Fibroblast of skin of back (primary cell): ENCODE measurements around the gene LENG8.
"Not testable (repeated sequence)": the region's sequence is repeated elsewhere in the genome, so short reads cannot be mapped to it uniquely, and the experiment has no call there.

ENCODE experiments used
- DNase-seq: peaks from one replicate; pipeline ENCODE4 v3.0.0-alpha.2; 2013

The LENG8 gene

DNA sequence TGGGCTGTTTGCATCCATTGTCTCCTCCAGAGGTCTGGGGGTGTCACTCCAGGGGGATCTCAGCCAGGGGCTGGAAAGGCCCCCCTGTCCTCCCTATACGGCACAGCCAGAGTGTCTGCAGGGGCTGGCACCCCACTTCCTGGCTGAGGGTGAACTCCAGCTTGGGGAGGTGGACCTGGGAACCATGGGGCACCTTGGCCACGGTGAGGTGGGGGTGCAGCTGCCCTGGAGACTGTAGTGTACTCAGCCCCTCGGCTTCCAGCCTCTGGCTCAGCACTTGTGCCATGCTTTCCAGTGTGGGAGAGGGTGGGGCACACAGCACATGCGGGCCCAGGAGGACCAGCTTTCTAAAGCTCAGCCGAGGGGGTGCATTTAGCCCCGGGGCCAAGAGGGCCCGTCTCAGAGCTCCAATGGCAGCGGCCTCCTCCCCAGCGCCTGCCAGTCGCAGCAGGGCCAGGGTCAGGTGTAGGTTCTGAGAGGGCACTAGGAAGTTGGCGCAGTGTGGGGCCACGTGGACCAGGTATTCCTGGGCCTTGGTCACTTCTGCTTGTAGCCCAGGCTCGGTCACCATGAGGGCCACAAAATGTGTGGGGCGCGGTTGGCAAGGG lies 13.2 kb downstream of the LENG8 start:
- no peak for DNase-seq

DNA sequence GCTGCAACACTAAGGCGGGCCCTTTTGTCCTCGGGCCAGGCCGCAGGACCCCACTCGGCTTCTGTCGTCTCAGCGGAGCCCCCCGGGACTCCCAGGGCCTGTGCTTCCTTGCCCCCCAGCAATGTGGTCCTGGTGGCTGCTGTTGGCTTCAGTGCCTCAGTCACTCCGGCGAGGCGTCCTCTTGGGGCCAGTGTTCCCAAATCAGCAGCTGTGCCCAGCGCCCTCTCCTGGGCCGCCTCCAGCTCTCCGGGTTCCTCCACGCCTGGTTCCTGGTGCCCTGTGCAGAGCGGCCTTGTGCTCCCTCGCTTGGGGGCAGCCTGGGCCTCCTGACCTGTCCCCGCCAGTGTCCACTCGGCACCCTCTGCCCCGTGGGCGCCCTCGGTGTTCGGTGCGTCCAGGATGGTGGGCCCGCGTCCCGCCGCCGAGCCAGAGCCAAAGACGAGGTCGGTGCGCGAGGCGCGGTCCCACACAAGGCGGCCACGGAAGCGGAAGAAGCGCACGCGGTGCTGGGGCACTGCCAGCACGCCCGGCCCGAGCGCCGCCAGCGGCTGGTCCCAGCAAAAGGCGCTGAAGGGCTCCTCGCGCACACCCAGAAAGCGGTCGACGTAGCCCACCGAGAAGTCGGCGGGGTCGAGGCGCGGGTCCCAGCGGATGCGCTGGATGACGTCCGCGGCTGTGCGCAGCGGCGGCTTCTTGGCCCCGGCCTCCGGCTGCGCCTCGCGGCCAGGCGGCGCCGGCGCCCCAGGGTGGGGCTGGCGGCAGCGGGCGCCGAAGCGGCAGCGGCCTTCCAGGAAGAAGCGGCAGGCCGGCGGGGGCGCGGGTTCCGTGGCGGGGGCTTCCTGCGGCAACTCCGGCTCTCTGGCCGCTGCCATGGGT lies 13.9 kb downstream of the LENG8 start:
- peak; percentile 66 for DNase-seq

DNA sequence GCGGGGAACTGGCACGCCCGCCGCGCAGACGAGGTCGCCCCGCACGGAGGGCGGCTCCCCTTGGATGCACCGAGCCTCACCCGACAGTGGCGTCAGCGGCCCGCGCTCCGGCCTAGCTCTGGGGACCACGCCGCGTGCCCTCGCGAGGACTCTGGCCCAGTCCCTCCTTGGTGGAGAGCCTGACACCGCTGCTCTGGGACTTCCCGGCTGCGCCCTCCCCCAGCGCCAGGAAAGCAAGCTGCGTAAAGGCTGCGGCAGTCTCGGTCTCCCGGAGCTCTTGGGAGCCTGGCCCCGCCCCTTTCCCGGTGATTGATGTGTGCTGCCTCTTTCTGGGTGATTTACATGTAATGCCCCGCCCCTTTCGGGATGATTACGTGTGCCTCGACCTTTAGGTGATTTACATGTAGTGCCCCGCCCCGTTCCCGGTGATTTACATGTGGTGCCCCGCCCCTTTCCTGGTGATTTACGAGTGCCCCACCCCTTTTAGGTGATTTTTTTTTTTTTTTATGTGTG lies 14.6 kb downstream of the LENG8 start, which contains the start of gene LENG9:
Gene LENG9 (minus strand): TSS at position 248 of the 513 bp plus-strand sequence. CDS start 252 bp downstream, outside the sequence.
- peak; percentile 99 for DNase-seq

DNA sequence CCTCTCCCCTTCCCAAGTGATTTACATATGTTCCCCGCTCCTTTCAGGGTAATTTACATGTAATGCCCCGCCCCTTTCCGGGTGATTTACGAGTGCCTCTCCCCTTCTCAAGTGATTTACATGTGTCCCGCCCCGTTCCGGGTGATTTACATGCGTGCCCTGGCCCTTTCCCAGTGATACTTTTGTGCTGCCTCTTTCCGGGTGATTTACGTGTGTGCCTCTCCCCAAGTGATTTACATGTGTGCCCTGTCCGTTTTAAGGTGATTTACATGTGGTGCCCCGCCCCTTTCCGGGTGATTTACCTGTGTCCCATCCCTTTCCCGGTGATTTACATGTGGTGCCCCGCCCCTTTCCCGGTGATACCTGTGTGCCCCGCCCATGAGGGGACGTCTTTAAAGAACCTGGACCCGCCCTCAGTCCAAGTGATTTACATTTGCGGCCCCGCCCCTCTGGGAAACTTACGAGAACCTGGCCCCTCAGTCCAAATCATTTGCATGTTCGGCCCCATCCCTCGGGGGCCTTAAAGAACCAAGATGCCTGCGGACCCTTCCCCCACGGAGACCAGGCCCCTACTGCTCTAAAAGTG lies 15.1 kb downstream of the LENG8 start:
- peak; percentile 81 for DNase-seq

DNA sequence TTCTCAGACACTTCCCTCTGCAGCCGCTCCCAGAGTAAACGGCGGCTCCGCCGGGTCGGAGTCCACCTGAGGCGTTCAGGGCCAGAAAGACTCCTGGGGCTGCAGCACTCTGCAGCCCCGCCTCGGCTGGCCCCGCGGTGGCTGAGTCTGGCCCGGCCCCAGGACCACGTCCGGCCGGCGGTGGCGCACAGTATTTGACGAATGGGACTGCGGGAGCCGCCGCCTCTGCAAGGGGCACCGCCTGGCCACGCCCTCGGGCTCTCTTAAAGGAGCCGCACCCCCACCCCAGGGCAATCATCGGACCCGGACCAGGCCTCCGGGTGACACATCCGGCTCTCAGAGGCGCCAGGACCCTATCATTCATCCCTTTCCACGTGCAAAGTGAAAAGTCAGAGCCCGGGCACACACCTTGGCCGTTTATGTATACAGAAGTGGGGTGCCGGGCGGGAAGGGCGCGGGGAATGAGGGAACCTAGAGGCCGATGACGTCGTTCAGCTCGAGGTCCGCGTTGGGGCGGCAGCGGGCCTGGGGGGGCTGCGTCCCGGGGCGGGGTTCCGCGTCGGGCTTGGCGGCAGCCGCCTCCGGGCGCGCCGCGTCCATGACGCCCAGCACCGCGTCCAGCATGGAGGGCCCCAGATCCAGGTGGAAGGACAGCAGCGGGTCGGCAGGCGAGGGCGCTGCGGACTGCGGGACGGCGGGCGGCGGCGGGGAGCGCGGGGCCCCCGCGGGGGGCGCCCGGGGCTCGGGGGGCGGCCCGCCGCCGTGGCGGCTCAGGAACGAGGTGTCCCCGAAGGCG lies 15.8 kb downstream of the LENG8 start:
- DNase-seq, result peak; percentile 91

DNA sequence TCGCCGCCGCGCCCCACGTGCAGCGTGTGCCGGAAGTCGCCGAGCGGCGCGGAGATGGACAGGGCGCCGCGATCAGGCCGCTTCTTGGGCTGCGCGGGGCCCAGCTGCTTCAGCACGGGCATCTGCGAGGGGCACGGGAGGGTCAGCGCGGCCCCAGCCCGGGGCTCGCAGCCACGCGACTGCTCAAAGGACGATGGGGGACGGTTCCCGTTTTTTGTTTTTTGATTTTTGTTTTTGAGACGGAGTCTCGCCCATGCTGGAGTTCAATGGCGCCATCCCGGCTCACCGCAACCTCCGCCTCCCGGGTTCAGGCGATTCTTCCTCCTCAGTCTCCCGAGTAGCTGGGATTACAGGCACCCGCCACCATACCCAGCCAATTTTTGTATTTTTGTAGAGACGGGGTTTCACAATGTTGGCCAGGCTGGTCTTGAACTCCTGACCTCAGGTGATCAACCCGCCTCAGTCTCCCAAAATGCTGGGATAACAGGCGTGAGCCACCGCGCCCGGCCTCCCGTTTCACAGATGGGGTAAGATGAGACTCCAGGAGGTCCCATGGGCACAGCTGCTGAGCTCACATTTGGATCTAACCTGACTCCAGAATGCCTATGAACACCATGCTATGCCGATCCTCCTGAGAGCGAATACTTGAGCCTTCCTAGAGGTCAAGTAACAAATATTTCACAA lies 16.6 kb downstream of the LENG8 start:
- DNase-seq, result no peak

DNA sequence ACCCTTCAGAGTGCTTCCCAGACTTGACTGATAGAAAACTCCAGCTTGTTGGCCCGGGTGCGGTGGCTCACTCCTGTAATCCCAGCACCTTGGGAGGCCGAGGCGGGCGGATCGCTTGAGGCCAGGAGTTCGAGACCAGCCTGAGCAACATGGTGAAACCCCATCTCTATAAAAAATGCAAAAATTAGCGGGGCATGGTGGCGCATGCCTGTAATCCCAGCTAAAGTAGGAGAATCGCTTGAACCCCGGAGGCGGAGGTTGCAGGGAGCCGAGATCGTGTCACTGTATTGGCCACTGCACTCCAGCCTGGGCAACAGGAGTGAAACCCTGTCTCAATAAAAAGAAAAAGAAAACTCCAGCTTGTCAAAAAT lies 17.1 kb downstream of the LENG8 start:
- not testable (repeated sequence) for DNase-seq

DNA sequence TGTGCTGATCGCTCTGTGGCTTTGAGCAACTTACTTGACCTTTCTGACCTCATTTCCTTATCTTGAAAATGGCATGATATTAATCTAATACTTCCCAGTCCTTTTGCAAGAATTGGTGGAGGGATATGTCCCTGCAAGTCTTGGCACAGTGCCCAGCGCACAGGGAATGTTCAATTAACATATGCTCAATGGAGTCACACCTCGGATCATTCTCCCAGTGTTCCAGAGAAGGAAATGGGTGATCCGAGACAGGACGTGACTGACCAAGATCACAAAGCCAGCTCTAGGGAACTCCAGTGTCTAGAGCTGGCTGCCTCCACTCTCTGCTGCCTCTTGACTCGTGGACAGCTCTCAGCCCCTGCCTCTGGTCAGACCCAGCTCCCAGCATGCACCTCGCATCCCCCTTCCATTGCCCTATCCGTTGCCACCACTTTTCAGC lies 20.5 kb downstream of the LENG8 start:
- no peak for DNase-seq

DNA sequence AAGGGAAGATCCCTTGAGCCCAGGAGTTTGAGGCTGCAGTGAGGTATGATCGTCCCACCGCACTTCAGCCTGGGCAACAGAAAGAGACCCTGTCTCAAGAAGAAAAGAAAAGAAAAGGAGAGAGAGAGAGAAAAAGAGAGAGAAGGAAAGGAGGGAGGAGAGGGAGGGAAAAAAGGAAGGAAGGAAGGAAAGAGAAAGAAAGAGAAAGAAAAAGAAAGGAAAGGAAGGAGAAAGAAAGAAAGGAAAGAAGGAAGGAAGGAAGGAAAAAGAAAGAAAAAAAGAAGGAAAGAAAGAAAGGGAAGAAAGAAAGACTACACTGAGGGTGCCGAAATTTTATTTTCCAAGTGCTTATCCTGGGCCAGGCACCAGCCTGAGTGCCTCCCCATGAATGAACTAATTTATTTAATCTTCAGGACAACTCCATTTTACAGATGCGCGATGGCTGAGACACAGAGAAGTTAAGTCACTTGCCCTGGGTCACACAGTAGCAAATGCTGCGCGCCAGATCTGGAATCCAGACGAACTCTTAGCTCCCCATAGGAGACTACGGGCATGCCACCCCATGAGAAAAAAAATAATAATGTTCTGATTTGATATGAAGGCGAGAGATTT lies 21.4 kb downstream of the LENG8 start:
- no peak for DNase-seq

DNA sequence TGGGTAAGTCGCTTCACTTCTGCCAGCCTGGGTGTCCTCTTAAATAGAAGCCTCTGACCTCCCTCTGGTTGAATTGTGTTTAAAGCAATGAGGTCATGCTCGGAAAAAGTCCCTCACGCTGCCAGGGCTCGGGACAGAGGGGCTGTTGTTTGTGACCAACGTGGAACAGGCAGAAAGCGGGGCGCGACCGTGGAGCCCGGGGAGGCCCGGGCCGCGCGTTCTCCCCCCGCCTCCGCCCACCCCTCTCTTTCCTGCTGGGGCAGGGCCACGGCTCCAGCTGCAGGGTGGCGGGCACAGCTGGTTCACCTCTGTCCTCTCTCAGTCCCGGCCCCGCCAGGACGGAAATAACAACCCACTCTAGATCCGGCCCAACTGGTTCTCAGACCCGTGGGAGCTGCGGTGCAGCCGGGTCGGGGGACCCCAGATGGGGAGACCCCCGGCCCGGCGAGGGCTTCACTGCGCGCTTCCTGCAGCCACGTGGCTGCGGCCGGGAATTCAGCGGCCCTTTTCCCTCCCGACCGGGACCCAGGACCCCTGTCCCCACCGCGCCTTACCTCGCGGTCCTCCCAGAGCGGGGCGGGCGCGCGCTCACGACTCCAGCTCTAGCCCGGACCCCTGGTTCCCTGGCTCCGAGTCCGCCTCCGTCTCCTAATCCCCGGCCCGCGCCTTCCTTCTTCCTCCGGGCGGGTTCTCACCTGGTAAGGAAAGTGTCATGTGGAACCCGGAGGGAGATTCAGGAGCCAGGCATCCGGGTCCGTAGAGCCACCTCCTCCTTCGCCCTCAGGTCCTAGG lies 22.2 kb downstream of the LENG8 start:
- DNase-seq, result no peak

DNA sequence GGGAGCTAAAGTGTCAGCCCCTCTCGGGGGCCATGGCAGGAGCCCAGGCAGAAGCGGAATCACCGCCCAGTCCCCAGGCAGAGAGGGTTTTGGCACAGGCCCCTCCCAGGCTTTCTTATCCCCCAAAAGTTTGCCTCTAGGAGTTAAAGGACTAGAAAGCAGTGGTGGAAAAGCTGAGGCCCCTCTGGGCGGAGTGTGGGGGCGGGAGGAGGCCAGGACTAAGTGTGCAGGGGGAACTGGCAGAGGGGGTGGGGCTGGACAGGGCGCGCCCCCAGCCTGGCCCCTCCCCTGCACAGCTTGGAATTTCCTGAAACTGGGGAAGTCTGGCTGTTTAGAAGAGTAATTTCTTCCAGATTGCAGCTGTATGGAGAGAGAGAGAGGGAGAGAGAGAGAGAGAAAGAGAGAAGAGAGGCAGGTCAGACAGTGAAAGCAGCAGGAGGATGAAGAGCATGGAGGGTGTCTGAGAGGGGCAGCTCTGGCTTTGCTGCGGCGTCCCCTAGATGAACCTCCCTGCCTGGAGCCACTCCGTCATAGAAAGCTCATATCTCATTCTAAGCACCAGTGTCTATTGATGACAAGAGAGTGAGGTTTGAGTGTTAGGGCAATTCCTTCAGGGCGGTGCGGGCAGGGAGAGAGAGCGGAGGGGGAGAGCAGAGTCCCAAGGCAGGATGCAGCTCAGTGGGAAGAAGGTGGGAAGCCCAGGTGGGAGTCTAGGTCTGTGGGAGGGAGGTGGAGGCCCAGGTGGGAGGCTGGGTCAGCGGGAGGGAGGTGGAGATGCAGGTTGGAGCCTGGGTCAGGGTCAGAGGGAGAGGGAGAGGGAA lies 24.3 kb downstream of the LENG8 start, which contains the start of gene CDC42EP5:
Gene CDC42EP5 (minus strand): TSS at position 226 of the 821 bp plus-strand sequence. CDS start 7,749 bp downstream, outside the sequence.
- peak; percentile 90 for DNase-seq

DNA sequence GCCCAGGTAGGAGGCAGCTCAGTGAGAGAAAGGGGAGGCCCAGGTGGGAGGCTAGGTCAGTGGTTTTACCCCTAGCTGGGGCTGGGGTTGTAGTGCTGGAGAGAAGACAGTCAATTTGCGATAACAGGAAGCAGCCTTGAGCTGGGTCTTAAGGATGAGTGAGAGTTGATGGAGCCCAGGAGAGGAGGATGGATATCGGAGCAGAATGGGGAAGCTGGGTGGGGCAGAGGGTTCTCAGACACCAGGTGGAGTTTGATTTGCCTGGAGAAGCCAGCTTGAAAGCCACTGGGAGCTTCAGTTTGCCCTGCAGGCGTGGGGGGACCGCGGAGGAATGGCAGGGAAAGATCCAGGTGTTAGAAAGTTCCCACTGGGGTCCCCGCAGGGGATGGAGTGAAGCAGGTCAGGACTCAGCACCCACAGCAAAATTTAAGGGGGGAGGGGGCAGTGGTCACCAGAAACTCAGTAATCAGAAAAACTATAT lies 24.9 kb downstream of the LENG8 start:
- DNase-seq, result no peak

DNA sequence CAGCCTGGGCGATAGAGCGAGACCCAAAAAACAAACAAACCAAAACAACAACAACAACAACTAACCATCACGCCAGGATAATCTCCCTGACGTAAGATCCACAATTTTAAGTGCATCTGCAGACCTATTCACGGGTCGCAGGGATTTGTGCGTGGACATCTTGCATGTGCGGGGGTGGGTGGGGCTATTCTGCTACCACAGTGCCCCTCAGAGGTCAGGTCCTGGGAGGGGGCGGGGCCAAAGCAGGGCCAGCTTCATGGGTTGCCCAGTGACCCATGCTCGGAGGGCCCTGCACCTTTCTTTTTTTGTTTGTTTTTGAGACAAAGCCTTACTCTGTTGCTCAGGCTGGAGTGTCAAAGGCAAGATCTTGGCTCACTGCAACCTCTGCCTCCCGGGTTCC lies 26.7 kb downstream of the LENG8 start:
- DNase-seq, result no peak

DNA sequence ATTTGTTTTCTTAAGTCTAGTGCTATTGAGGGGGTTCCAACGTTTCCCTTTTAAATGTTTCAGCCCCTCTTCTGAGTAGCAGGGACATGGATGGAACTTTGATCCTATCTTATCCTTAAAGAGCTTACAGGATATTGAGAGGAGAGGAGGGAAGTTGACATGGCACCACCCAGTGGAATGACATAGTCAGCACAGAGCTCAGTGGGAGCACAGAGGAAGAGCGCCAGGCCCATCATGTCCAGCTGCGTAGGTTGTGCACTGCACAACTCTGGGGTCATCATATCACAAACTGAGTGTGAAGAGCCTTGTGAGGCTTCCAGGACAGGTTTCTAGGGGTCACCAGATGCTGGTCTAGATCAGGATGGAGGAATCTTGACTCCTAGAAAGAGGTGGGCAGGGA lies 28.7 kb downstream of the LENG8 start:
- no peak for DNase-seq

DNA sequence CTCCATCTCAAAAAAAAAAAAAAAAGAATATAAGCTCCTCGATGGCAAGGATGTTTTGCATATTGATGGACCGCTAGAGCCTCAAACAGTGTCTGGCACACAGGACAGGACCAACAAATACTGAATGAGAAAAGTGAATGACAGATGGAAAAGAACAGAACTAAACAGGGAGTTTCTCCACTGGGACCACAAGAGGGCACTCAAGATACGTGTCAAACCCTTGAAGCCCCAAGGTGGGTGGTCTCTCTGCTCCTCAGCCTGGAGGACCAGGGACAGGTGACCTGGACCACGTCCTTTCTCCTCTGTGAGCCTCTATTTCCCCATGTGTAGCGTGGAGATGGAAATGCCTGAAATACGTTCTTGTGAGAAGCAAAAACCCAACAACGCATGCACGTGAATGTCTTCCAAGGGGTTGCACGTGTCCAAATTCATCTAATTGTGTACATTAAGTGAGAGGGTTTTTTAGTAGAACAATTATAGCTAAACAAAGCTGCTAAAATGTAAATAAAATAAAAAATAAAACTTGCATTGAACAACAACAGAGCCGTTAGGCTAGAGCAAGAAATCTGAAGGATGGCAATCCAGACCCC lies 29.8 kb downstream of the LENG8 start:
- peak; percentile 49 for DNase-seq

DNA sequence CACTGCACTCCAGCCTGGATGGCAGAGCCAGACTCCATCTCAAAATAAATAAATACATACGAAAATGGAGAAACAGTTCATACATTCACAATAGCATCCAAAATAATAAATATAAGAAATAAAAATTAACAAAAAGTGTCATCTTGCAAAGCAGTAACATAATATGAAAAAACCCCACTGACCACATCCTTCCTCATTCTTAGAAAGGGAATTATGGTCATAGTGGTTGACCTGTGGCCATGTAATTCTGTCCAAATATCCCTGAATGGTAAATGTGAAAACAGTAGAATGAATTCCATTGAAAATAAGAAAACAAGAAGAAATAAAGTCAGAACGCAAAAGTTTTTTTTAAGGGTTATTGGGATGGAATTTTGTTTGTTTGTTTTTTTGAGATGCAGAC lies 31.1 kb downstream of the LENG8 start:
- DNase-seq, result no peak

DNA sequence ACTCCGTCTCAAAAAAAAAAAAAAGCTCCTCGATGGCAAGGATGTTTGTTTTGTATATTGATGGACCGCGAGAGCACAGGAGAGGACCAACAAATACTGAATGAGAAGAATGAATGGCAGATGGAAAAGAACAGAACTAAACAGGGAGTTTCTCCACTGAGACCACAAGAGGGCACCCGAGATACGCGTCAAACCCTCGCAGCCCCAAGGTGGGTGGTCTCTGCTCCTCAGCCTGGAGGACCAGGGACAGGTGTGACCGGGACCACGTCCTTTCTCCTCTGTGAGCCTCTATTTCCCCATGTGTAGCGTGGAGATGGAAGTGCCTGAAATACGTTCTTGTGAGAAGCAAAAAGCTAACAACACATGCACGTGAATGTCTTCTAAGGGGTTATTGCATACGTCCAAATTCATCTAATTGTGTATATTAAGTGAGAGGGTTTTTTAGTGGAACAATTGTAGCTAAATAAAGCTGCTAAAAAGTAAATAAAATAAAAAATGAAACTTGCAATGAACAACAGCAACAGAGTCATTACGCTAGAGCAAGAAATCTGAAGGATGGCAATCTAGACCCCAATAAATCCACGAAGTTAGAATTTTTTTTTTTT lies 32.4 kb downstream of the LENG8 start:
- DNase-seq, result peak; percentile 51

DNA sequence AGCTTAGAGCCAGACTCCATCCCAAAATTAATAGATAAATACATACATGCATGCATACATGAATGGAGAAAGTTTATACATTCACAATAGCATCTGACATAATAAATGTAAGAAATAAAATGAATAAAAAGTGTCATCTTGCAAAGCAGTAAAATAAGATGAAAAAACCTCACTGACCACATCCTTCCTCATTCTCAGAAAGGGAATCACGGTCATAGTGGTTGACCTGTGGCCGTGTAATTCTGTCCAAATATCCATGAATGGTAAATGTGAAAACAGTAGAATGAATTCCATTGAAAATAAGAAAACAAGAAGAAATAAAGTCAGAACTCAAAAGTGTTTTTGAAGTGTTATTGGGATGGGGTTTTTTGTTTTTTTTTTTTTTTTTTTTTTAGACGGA lies 33.9 kb downstream of the LENG8 start:
- no peak for DNase-seq

DNA sequence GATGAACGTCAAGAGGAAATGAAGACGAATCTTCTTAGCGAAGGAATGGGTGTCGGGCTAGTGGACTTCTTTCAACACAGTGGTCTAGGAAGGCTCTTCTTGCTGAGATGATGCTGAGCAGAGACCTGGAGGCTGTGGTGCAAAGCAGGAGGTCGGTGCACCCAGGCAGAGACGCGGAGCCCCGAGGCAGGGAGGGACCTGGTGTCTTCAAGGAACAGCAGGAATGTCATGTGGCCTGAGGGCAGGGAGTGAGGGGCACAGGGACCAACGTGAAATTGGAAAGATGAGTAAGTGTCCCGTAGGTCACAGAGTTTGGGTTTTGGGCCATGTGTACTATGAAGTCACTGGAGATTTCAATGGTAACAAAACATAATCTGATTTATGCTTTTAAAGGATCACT lies 35.5 kb downstream of the LENG8 start:
- DNase-seq, result no peak
